ENCODE data around the gene UBASH3B.

Gene UBASH3B

DNA sequence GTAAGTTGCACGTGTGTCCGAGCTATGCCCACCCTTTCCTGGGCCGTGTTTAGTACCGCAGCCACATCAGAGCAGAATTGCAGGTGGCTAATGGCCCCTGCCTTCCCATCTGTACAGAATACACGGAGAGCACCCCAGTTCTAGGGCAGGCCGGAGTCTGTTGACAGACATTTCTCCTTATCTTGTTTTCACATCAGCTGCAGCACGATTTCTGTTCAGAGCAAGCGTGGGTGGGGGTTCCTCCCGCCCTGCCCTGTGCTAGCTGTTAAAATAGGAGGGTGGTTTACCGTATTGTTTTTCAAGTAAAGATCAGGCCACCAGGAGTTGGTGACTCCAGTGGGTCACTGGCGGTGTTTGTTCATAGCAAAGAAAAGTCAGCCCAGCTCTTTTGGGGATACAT lies 41.1 kb downstream of the UBASH3B start:
- H3K9me2 ChIP-seq (replicated peaks; ENCODE audit: low read depth, low read length): no peaks in the 10 kb centered on the region
- H3K27me3 ChIP-seq (ENCODE audit: insufficient read depth, low read length, poor library complexity, severe bottlenecking): no peaks in the 10 kb centered on the region
- H3K4me2 ChIP-seq (ENCODE audit: low read depth, low read length, poor library complexity, severe bottlenecking): peak overlapping the region; percentile 92
- H3K4me1 ChIP-seq (ENCODE audit: insufficient read depth, low read length, poor library complexity, severe bottlenecking): peaks cover 88% of the 10 kb centered on the region
- no peaks in the 10 kb centered on the region for H4K20me1 ChIP-seq (ENCODE audit: insufficient read depth, low read length, poor library complexity, severe bottlenecking)
- H3K79me2 ChIP-seq (ENCODE audit: insufficient read depth, low read length): peaks cover 78% of the 10 kb centered on the region
- H3K9ac ChIP-seq (ENCODE audit: low read depth, low read length, poor library complexity, severe bottlenecking): peak overlapping the region; percentile 92
- TF ChIP-seq, protein P1, sequence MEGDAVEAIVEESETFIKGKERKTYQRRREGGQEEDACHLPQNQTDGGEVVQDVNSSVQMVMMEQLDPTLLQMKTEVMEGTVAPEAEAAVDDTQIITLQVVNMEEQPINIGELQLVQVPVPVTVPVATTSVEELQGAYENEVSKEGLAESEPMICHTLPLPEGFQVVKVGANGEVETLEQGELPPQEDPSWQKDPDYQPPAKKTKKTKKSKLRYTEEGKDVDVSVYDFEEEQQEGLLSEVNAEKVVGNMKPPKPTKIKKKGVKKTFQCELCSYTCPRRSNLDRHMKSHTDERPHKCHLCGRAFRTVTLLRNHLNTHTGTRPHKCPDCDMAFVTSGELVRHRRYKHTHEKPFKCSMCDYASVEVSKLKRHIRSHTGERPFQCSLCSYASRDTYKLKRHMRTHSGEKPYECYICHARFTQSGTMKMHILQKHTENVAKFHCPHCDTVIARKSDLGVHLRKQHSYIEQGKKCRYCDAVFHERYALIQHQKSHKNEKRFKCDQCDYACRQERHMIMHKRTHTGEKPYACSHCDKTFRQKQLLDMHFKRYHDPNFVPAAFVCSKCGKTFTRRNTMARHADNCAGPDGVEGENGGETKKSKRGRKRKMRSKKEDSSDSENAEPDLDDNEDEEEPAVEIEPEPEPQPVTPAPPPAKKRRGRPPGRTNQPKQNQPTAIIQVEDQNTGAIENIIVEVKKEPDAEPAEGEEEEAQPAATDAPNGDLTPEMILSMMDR (conservative IDR thresholded peaks at IDR 0.05; ENCODE audit: low read length): no peak
- peaks cover 27% of the 10 kb centered on the region for H3F3A ChIP-seq (ENCODE audit: low read depth)
- peaks cover 18% of the 10 kb centered on the region; the same call in 1 of the 2 replicates for H3K36me3 ChIP-seq (ENCODE audit: insufficient read depth, low read length)
- peak overlapping the region; percentile 63 for H3K4me3 ChIP-seq (ENCODE audit: low read length, poor library complexity, severe bottlenecking)
- no peaks in the 10 kb centered on the region for H3K9me3 ChIP-seq (ENCODE audit: insufficient read depth, low read depth, low read length)
- H2AFZ ChIP-seq (ENCODE audit: low read length): no peak overlapping the region

DNA sequence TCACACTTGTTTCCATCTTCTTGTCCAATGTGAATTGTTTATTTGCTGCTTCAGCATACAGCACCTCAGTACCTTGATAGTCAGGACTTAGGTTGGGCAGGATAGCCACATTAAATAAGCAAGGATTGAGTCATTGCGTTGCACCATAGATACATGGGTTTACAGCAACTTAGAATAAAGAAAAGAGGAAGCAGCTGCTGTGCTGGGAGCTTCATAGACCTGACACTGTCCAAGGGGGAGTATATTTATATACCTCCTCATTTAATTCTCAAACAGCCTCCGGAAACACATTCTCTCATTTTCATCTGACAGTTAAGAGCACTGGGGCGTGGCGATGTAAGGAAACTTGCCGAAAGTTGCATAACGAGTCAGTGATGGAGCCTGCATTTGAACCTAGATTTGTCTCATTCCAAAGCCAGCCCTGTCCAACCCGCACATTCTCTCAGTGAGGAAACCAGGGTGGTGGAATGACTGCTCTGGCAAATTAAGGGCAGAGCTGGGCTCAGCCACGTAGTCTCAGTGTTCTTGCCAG lies 42.2 kb downstream of the UBASH3B start:
- no peaks in the 10 kb centered on the region for H3K27me3 ChIP-seq (ENCODE audit: insufficient read depth, low read length, poor library complexity, severe bottlenecking)
- H3K4me1 ChIP-seq (ENCODE audit: insufficient read depth, low read length, poor library complexity, severe bottlenecking): peaks cover 83% of the 10 kb centered on the region
- H3K9me3 ChIP-seq (ENCODE audit: insufficient read depth, low read depth, low read length): no peaks in the 10 kb centered on the region
- TF ChIP-seq, protein P1 (conservative IDR thresholded peaks at IDR 0.05; ENCODE audit: low read length): no peak
- TF ChIP-seq EZH2phosphoT487 (IDR thresholded peaks at IDR 0.05; ENCODE audit: borderline replicate concordance): no peak
- peaks cover 27% of the 10 kb centered on the region for H3F3A ChIP-seq (ENCODE audit: low read depth)
- H3K4me3 ChIP-seq (ENCODE audit: low read length, poor library complexity, severe bottlenecking): peak overlapping the region; percentile 67
- H3K36me3 ChIP-seq (ENCODE audit: insufficient read depth, low read length): peaks cover 25% of the 10 kb centered on the region; the same call in 1 of the 2 replicates
- no peak overlapping the region for H2AFZ ChIP-seq (ENCODE audit: low read length)
- H3K79me2 ChIP-seq (ENCODE audit: insufficient read depth, low read length): peaks cover 78% of the 10 kb centered on the region
- peak overlapping the region; percentile 92 for H3K9ac ChIP-seq (ENCODE audit: low read depth, low read length, poor library complexity, severe bottlenecking)
- H4K20me1 ChIP-seq (ENCODE audit: insufficient read depth, low read length, poor library complexity, severe bottlenecking): no peaks in the 10 kb centered on the region
- no peaks in the 10 kb centered on the region for H3K9me2 ChIP-seq (replicated peaks; ENCODE audit: low read depth, low read length)
- peak overlapping the region; percentile 92 for H3K4me2 ChIP-seq (ENCODE audit: low read depth, low read length, poor library complexity, severe bottlenecking)

DNA sequence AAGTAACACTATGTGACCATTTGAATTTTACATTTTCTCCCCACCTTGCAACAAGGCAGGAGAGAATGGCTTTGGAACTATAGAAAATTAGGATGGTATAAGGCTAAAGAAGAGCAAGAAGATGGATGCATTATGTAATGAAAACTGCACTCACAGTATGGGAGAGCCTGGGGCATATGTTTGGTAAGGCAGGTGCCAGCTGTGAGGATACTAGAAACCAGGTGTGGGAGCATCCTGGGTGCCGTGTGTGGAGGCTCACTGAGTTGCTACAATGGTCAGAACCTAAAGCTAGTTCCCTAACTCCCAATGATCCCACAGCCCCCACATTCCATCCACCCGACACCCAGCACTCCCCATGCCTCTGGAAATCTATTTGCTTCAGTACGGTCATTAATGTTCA lies 42.9 kb downstream of the UBASH3B start:
- Histone ChIP-seq H3K27me3 (ENCODE audit: insufficient read depth, low read length, poor library complexity, severe bottlenecking) (no peaks in the 10 kb centered on the region), H3K4me1 (ENCODE audit: insufficient read depth, low read length, poor library complexity, severe bottlenecking) (peaks cover 77% of the 10 kb centered on the region), H3K9me2 (replicated peaks; ENCODE audit: low read depth, low read length) (no peaks in the 10 kb centered on the region), H3K9me3 (ENCODE audit: insufficient read depth, low read depth, low read length) (no peaks in the 10 kb centered on the region), H3K9ac (ENCODE audit: low read depth, low read length, poor library complexity, severe bottlenecking) (peak overlapping the region; percentile 85), H3K4me3 (ENCODE audit: low read length, poor library complexity, severe bottlenecking) (peak overlapping the region; percentile 67), H2AFZ (ENCODE audit: low read length) (no peak overlapping the region), H3K79me2 (ENCODE audit: insufficient read depth, low read length) (peaks cover 78% of the 10 kb centered on the region), H4K20me1 (ENCODE audit: insufficient read depth, low read length, poor library complexity, severe bottlenecking) (no peaks in the 10 kb centered on the region), H3F3A (ENCODE audit: low read depth) (peaks cover 27% of the 10 kb centered on the region), H3K4me2 (ENCODE audit: low read depth, low read length, poor library complexity, severe bottlenecking) (peak overlapping the region; percentile 92), H3K36me3 (ENCODE audit: insufficient read depth, low read length) (peaks cover 27% of the 10 kb centered on the region; the same call in 1 of the 2 replicates)
- TF ChIP-seq, protein P1 (conservative IDR thresholded peaks at IDR 0.05; ENCODE audit: low read length): no peak
- TF ChIP-seq EZH2phosphoT487 (IDR thresholded peaks at IDR 0.05; ENCODE audit: borderline replicate concordance): no peak
